Spleen (tissue), 11 donors: ENCODE results near the gene LAIR1. TPM values are rescaled to one million over a fixed set of nuclear protein-coding genes. Genes with fewer than 3 reads are reported as not detected.
A peak's percentile ranks its signal among the peaks of the same experiment; 100 is the strongest.
"Not testable (repeated sequence)": the region's sequence is repeated elsewhere in the genome, so short reads cannot be mapped to it uniquely, and the experiment has no call there.

Experiments used
- DNase-seq: peaks from one replicate; pipeline ENCODE4 v3.0.0-alpha.2; 2020
- H3K27ac ChIP-seq, 8 donors: fragments of 200-600 bp; sonication (generic) in 7 of 8; 1 replicate in 4 of 8; 2 replicates in 4 of 8; pipeline versions ENCODE4 v1.5.0 to v1.8.0; 2016 to 2021; ENCODE audit warnings: inconsistent platforms in 4 of 8, mild to moderate bottlenecking in 4 of 8, moderate library complexity in 1 of 8
- H3K27me3 ChIP-seq, 7 donors: fragments of 200-600 bp; sonication (generic) in 6 of 7; replicated peaks in 1 of 7; 1 replicate in 4 of 7; 2 replicates in 3 of 7; pipeline versions ENCODE4 v1.5.0 to v1.8.0; 2016 to 2021; ENCODE audit warnings: inconsistent platforms in 3 of 7, mild to moderate bottlenecking in 1 of 7
- H3K36me3 ChIP-seq, 6 donors: fragments of 200-600 bp; sonication (generic) in 5 of 6; 1 replicate in 4 of 6; 2 replicates in 2 of 6; pipeline versions ENCODE4 v1.5.0 to v1.8.0; 2016 to 2021; ENCODE audit warnings: inconsistent platforms in 2 of 6
- H3K4me1 ChIP-seq, 6 donors: fragments of 200-600 bp; sonication (generic) in 5 of 6; 1 replicate in 3 of 6; 2 replicates in 3 of 6; pipeline versions ENCODE4 v1.5.0 to v1.8.0; 2016 to 2021; ENCODE audit warnings: inconsistent platforms in 3 of 6
- H3K4me3 ChIP-seq, 8 donors: fragments of 200-600 bp; sonication (generic) in 7 of 8; 1 replicate in 4 of 8; 2 replicates in 4 of 8; pipeline versions ENCODE4 v1.5.0 to v1.8.0; 2016 to 2021; ENCODE audit warnings: inconsistent platforms in 4 of 8, mild to moderate bottlenecking in 4 of 8, moderate library complexity in 2 of 8
- H3K9me3 ChIP-seq, 8 donors: fragments of 200-600 bp; sonication (generic) in 7 of 8; 1 replicate in 4 of 8; 2 replicates in 4 of 8; pipeline versions ENCODE4 v1.5.0 to v1.8.0; 2016 to 2021; ENCODE audit warnings: inconsistent platforms in 4 of 8
- POLR2A ChIP-seq, 3 donors: fragments of 450-650 bp; IDR thresholded peaks; one replicate each; pipeline ENCODE4 v1.5.1; 2017; ENCODE audit warnings: antibody characterized with exemption in 3 of 3, mild to moderate bottlenecking in 1 of 3
- POLR2AphosphoS5 ChIP-seq, 3 donors: sonication (generic); formaldehyde crosslinking; IDR thresholded peaks; one replicate each; pipeline ENCODE4 v1.5.1; 2017; ENCODE audit warnings: antibody characterized with exemption in 3 of 3
- WGBS, 5 donors: extraction: QIAGEN DNeasy Blood & Tissue Kit in 3 of 5; methylation state at CpG; one replicate each; pipeline versions ENCODE4 v1.1.5 to v1.1.7; 2013 to 2018; 5-methylcytosine and 5-hydroxymethylcytosine counted together
- intact Hi-C: fragments of 100-400 bp; cut with DNase I; formaldehyde crosslinking; loops from one replicate; pipeline ENCODE4 v1.15.0; 2023; ENCODE audit warnings: low total_unique reads
- polyA plus RNA-seq, 3 donors: library from polyadenylated mRNA; stranded (reverse); fragments of 200-250 nt; gene quantifications; one replicate each; pipeline ENCODE4 v1.2.1, GENCODE V29; 2013
- total RNA-seq, 7 donors: library from RNA; depleted of rRNA in 3 of 7; stranded (reverse); fragments of >200 nt in 3 of 7; fragmentation: NEBNext Ultra II Directional in 4 of 7; extraction: Animal tissue kit (Norgen Biotek cat#: 25700) in 4 of 7; gene quantifications; one replicate each; pipeline versions ENCODE4 v1.1.0 to v1.2.1, GENCODE V29; 2016 to 2021
- TF ChIP-seq, protein P1 (sequence below), 11 experiments: fragments of 200-600 bp in 7 of 11; fragments of 450-650 bp in 4 of 11; sonication (generic) in 4 of 11; IDR thresholded peaks in 8 of 11; conservative IDR thresholded peaks in 3 of 11; 1 replicate in 7 of 11; 2 replicates in 4 of 11; pipeline versions ENCODE4 v1.4.0 to v1.8.0; 2016 to 2021; ENCODE audit warnings: antibody characterized with exemption in 11 of 11, inconsistent platforms in 4 of 11, mild to moderate bottlenecking in 1 of 11
- donor health status: healthy with polysubstance abuse.
- donor health status: DM: no; HTN: no; CAD: no; lungs with moderate emphysema.
- donor health status: DM: no; HTN: no; CAD: no.
- donor health status: Bipolar disorder and iron deficiency.
- donor health status: healthy.
- donor health status: DM: no; HTN: no; CAD: no.
- donor health status: DM: yes; HTN: yes; CAD: no.

LAIR1 gene
- total and polyA plus RNA-seq, 10 donors: 56.3 to 164 (median 109) TPM

DNA sequence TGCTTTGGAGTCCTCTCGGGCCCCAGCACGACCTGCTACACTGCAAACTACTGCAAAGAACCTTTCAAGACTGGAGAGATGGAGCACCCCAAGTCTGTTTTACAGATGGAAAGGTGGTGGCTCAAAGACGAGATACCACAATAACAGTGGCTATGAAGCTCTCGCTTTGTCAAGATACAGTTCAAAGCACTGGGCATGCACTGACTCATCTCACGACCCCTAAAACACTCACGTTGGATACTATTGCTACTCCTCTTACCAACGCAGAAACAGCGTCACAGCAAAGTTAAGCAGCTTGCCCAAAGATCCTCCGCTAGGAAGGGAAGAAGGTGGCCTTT is 24.0 kb upstream of the LAIR1 start:
- peak overlapping the region; percentile 62 to 87 (median 76) for H3K27ac ChIP-seq
- H3K9me3 ChIP-seq: no peaks in the 10 kb centered on the region
- peak overlapping the region in 7 of 8 donors; percentile 11 to 68 (median 44) for H3K4me3 ChIP-seq
- peaks cover 0 to 49% (median 0%) of the 10 kb centered on the region in 7 donors for H3K27me3 ChIP-seq
- intact Hi-C loops: no loop called here
- peaks cover 9 to 45% (median 42%) of the 10 kb centered on the region in 6 donors for H3K4me1 ChIP-seq
- DNase-seq: no peak
- TF ChIP-seq POLR2AphosphoS5 (IDR thresholded peaks at IDR 0.05) (no peak), POLR2A (IDR thresholded peaks at IDR 0.05) (no peak)
- TF ChIP-seq, protein P1, sequence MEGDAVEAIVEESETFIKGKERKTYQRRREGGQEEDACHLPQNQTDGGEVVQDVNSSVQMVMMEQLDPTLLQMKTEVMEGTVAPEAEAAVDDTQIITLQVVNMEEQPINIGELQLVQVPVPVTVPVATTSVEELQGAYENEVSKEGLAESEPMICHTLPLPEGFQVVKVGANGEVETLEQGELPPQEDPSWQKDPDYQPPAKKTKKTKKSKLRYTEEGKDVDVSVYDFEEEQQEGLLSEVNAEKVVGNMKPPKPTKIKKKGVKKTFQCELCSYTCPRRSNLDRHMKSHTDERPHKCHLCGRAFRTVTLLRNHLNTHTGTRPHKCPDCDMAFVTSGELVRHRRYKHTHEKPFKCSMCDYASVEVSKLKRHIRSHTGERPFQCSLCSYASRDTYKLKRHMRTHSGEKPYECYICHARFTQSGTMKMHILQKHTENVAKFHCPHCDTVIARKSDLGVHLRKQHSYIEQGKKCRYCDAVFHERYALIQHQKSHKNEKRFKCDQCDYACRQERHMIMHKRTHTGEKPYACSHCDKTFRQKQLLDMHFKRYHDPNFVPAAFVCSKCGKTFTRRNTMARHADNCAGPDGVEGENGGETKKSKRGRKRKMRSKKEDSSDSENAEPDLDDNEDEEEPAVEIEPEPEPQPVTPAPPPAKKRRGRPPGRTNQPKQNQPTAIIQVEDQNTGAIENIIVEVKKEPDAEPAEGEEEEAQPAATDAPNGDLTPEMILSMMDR (IDR thresholded peaks at IDR 0.05 in 8 of 11, conservative IDR thresholded peaks at IDR 0.05 in 3 of 11): no peak
- H3K36me3 ChIP-seq: no peaks in the 10 kb centered on the region
- WGBS, 5 donors: 24 to 32% (median 27%) methylated on average over 5 to 9 of the region's 9 CpGs

DNA sequence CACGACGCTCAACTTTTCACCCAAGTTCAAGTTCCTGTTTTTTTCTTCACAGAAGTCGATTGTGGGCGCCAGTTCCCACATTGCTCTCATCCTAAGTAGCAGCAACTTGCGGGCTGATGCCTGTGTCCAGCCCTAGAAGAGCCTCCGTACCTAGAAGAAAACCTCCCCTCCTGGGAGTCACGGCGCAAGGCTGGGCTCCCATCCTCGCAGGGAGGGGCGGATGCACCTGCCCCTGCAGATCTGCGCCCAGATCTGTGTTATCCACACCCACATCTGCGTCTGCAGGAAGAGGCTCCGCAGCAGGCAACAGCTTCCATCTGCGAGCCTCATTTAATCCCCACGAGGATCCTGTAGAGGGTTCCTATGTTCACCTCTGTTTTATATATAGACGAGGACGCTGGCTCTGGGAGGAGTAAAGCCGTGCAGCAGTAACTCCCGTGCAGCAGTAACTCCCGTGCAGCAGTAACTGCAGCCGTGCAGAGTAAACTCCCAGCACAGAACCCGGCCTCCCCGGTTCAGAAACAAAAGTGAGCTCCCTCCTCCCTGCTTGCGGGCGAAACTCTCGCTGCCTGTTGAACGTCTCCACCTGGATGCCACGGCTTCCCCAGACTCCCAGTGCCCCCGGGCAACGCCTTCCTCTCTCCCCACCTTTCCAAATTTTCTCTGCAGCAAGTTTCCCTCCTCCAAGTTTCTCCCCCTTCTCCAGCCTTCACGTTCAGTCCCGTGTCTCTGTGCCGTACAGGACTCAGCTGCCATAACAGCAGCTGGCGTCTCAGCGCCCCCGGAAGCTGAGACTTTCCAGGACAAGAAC is 23.5 kb upstream of the LAIR1 start:
- peak; percentile 85 for DNase-seq
- WGBS, 5 donors: 1 to 10% (median 2%) methylated on average over 32 to 36 of the region's 36 CpGs
- intact Hi-C loops: no loop called here
- peaks cover 9 to 49% (median 42%) of the 10 kb centered on the region in 6 donors for H3K4me1 ChIP-seq
- peak overlapping the region; percentile 62 to 87 (median 76) for H3K27ac ChIP-seq
- TF ChIP-seq POLR2AphosphoS5 (IDR thresholded peaks at IDR 0.05) (peak; percentile 59 to 81 (median 67)), POLR2A (IDR thresholded peaks at IDR 0.05) (no peak)
- peaks cover 0 to 46% (median 0%) of the 10 kb centered on the region in 7 donors for H3K27me3 ChIP-seq
- peak overlapping the region; percentile 11 to 68 (median 42) for H3K4me3 ChIP-seq
- no peaks in the 10 kb centered on the region for H3K36me3 ChIP-seq
- no peaks in the 10 kb centered on the region for H3K9me3 ChIP-seq

DNA sequence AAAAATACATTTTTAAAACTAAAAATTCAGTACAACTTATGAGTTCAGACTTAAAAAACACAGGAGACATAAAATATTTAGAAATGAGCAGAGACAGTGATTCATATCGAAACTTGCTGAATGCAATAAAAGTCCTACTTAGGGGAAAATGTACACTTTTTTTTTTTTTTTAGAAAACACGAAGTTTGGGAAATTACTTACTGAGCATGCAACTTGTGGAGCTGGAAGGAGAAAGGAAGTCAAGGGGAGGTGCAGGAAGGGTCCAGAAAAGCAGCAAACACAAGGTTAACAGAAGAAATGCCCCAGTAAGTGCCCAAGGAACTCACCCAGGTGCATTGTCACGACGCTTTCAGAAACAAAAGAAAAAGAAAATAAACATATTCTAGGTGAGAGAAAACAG is 18.6 kb upstream of the LAIR1 start:
- Histone ChIP-seq H3K27me3 (peaks cover 0 to 17% (median 0%) of the 10 kb centered on the region in 7 donors), H3K27ac (peak overlapping the region in 2 of 8 donors; percentile 33 to 43), H3K9me3 (no peaks in the 10 kb centered on the region), H3K4me1 (peaks cover 0 to 54% (median 24%) of the 10 kb centered on the region in 6 donors), H3K36me3 (no peaks in the 10 kb centered on the region), H3K4me3 (no peak overlapping the region)
- intact Hi-C loops: no loop called here
- TF ChIP-seq, protein P1 (IDR thresholded peaks at IDR 0.05 in 8 of 11, conservative IDR thresholded peaks at IDR 0.05 in 3 of 11): no peak
- TF ChIP-seq POLR2A (IDR thresholded peaks at IDR 0.05) (no peak), POLR2AphosphoS5 (IDR thresholded peaks at IDR 0.05) (no peak)
- 52 to 68% (median 57%) methylated on average over 4 of the region's 4 CpGs for WGBS, 5 donors
- DNase-seq: no peak

DNA sequence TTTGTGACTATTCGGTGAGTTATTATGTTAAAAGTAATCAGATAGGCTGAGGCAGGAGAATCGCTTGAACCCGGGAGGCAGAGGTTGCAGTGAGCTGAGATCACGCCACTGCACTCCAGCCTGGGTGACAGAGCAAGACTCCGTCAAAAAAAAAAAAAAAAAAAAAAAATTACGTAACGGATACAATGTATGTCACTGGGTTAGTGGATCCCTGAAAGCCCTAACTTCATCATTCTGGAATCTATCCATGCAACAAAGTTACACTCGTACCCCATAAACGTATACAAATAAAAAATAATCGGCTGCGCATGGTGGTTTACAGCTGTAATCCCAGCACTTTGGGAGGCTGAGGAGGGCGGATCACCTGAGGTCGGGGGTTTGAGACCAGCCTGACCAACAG is 17.3 kb upstream of the LAIR1 start:
- H3K36me3 ChIP-seq, intact Hi-C loops, H3K4me3 ChIP-seq, DNase-seq, H3K27me3 ChIP-seq, H3K9me3 ChIP-seq: not testable (repeated sequence)
- WGBS, 5 donors: 72 to 90% (median 81%) methylated on average over 12 to 13 of the region's 13 CpGs
- Histone ChIP-seq H3K27ac (peak overlapping the region in 2 of 8 donors; percentile 33 to 43), H3K4me1 (peaks cover under 1 to 54% (median 24%) of the 10 kb centered on the region in 6 donors)

DNA sequence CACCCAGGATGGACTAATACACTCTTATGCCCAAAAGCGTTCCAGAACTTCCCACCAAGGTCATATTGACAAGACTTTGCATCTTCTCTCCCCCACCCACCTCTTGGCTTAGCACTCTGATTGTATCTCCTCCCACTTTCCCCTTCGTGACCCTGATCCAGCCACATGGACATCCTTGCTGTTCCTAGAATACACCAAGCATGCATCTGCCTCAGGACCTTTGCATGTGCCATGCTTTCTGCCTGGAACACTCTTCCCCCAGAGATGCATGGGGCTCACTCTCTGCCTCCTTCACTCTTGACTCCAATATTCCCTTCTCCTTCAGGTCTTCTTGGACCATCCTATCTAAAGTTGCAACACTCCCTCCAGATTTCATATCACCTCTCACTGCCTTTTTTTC is 16.2 kb upstream of the LAIR1 start:
- no peak overlapping the region for H3K27ac ChIP-seq
- intact Hi-C loops: no loop called here
- DNase-seq: no peak
- no peaks in the 10 kb centered on the region for H3K36me3 ChIP-seq
- TF ChIP-seq POLR2A (IDR thresholded peaks at IDR 0.05): no peak
- no peak for TF ChIP-seq POLR2AphosphoS5 (IDR thresholded peaks at IDR 0.05)
- TF ChIP-seq, protein P1 (IDR thresholded peaks at IDR 0.05 in 8 of 11, conservative IDR thresholded peaks at IDR 0.05 in 3 of 11): no peak
- peaks cover 0 to 3% (median 0%) of the 10 kb centered on the region in 7 donors for H3K27me3 ChIP-seq
- H3K9me3 ChIP-seq: no peaks in the 10 kb centered on the region
- peaks cover 5 to 64% (median 32%) of the 10 kb centered on the region in 6 donors for H3K4me1 ChIP-seq
- no peak overlapping the region for H3K4me3 ChIP-seq
- WGBS, 5 donors: 78 to 91% (median 90%) methylated on average over 2 of the region's 2 CpGs
